Right cardiac atrium (tissue), 5 donors: Measurements from ENCODE around the gene CRABP2. TPM values are rescaled to one million over a fixed set of nuclear protein-coding genes. Genes with fewer than 3 reads are reported as not detected.

Source experiments
- ATAC-seq, 2 donors: fragments of 200-7000 bp; cut with Tn5 transposase; one replicate each; pipeline versions ENCODE4 v1.8.0 to v1.9.1; 2020; ENCODE audit warnings: moderate library complexity in 2 of 2, mild to moderate bottlenecking in 1 of 2
- DNase-seq, 3 donors: peaks; one replicate each; pipeline ENCODE4 v3.0.0-alpha.2; 2020
- H3K27ac ChIP-seq: one replicate; pipeline ENCODE4 v1.5.1; 2013; ENCODE audit warnings: mild to moderate bottlenecking, low read length, control low read depth, moderate library complexity
- H3K27me3 ChIP-seq: one replicate; pipeline ENCODE4 v1.6.1; 2013; ENCODE audit not compliant: control insufficient read depth, insufficient read depth
- H3K4me1 ChIP-seq: one replicate; pipeline ENCODE4 v1.6.1; 2013; ENCODE audit warnings: low read length; ENCODE audit not compliant: control insufficient read depth, insufficient read depth
- H3K4me3 ChIP-seq: one replicate; pipeline ENCODE4 v1.5.1; 2013; ENCODE audit warnings: low read length, control low read depth
- H3K9me3 ChIP-seq: one replicate; pipeline ENCODE4 v1.6.1; 2013; ENCODE audit warnings: low read length; ENCODE audit not compliant: control insufficient read depth
- WGBS: extraction: QIAGEN DNeasy Blood & Tissue Kit; methylation state at CpG from one replicate; pipeline ENCODE4 v1.1.7; 2013; 5-methylcytosine and 5-hydroxymethylcytosine counted together
- intact Hi-C, 4 donors: fragments of 100-400 bp; cut with DNase I; formaldehyde crosslinking; loops; one replicate each; pipeline versions ENCODE4 v1.11.0 to v1.14.0; 2022 to 2023
- polyA plus RNA-seq: library from polyadenylated mRNA; stranded (reverse); fragments of 200-250 nt; gene quantifications from one replicate; pipeline ENCODE4 v1.2.3, GENCODE V29; 2013
- total RNA-seq, 4 donors: library from RNA; stranded (reverse); fragmentation: NEBNext Ultra II Directional; extraction: Animal tissue kit (Norgen Biotek cat#: 25700); gene quantifications; one replicate each; pipeline ENCODE4 v1.2.1, GENCODE V29; 2021
- donor health status: healthy with polysubstance abuse.
- donor health status: DM: no; HTN: yes; CAD: no.
- donor health status: DM: no; HTN: no; CAD: no.
- donor health status: DM: no; HTN: yes; CAD: no; lungs with severe emphysema.
- donor health status: DM: yes; HTN: yes; CAD: no.

The CRABP2 gene
- total and polyA plus RNA-seq, 5 donors = 0.71 to 1.6 (median 0.76) TPM

DNA sequence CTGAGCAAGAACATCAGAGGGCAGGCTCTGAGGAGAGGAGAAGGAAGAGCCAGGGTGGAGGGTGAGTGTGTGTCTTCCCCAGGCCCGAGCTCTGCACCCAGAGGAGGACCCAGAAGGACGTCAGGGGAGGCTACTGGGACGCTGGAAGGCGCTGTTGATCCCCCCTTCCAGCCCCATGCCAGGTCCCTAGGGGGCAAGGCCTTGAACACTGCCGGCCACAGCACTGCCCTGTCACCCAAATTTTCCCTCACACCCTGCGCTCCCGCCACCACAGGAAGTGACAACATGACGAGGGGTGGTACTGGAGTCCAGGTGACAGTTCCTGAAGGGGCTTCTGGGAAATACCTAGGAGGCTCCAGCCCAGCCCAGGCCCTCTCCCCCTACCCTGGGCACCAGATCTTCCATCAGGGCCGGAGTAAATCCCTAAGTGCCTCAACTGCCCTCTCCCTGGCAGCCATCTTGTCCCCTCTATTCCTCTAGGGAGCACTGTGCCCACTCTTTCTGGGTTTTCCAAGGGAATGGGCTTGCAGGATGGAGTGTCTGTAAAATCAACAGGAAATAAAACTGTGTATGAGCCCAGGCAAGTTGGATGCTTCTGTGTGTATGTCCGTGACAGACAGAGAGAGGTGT lies 46.3 kb downstream of the CRABP2 start:
- Histone ChIP-seq H3K27ac (no peak overlapping the region), H3K27me3 (no peaks in the 10 kb centered on the region), H3K9me3 (no peaks in the 10 kb centered on the region), H3K4me3 (no peak overlapping the region), H3K4me1 (peaks cover 36% of the 10 kb centered on the region)
- DNase-seq (peak in 1 of 3 donors; percentile 43), ATAC-seq (no peak)
- WGBS = 71% methylated on average over 10 of the region's 10 CpGs
- intact Hi-C loops = loop anchor here in 3 of 4 donors (1.0 to 10.0 kb wide), 3 partner anchors 19 to 274 kb away; no protein-coding TSS in a partner anchor

DNA sequence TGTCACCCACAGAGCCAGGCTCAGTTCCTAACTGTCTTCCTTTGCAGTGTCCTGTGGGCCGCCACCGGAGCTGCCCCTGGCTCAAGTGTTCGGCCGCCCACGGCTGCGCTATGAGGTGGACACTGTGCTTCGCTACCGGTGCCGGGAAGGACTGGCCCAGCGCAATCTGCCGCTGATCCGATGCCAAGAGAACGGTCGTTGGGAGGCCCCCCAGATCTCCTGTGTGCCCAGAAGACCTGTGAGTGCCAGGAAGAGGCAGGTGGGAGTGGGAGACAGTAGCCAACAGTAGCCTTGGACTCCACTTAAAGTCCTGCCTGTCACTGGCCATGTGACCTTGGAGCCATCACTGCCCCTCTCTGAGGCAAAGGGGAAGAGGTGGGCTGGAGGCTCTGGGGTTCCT lies 46.9 kb downstream of the CRABP2 start:
- intact Hi-C loops = loop anchor here in 2 of 4 donors (5.0 to 10.0 kb wide), 2 partner anchors 36 to 274 kb away; no protein-coding TSS in a partner anchor
- WGBS = 86% methylated on average over 14 of the region's 14 CpGs
- Histone ChIP-seq H3K9me3 (no peaks in the 10 kb centered on the region), H3K4me1 (peaks cover 31% of the 10 kb centered on the region), H3K27ac (no peak overlapping the region), H3K27me3 (no peaks in the 10 kb centered on the region), H3K4me3 (no peak overlapping the region)
- ATAC-seq (no peak), DNase-seq (peak in 2 of 3 donors; percentile 65 to 66)

DNA sequence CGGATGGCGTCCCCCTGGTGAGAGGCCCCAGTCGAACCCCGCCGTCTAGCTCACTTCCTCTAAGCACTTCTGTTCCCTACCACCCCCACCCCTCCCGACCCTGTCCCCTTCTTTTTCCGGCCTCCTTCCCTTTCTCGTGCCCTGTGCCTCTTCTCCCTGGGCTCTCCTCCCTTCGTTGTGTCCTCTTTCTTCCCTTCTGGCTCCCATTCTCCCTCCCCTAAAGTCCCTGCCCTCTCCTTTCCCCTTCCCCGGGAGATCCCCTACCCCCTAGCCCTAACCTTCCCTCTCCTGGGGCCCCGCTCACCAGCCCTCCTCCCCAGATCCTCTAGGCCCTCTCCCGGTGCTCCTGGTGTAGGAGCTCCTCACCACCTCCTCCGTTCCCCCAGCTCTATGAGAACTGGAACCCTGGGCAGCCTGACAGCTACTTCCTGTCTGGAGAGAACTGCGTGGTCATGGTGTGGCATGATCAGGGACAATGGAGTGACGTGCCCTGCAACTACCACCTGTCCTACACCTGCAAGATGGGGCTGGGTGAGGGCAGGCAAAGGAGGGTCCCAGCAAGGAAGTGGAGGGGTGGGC lies 47.6 kb downstream of the CRABP2 start:
- WGBS = 17% methylated on average over 15 of the region's 15 CpGs
- no peak overlapping the region for H3K27ac ChIP-seq

DNA sequence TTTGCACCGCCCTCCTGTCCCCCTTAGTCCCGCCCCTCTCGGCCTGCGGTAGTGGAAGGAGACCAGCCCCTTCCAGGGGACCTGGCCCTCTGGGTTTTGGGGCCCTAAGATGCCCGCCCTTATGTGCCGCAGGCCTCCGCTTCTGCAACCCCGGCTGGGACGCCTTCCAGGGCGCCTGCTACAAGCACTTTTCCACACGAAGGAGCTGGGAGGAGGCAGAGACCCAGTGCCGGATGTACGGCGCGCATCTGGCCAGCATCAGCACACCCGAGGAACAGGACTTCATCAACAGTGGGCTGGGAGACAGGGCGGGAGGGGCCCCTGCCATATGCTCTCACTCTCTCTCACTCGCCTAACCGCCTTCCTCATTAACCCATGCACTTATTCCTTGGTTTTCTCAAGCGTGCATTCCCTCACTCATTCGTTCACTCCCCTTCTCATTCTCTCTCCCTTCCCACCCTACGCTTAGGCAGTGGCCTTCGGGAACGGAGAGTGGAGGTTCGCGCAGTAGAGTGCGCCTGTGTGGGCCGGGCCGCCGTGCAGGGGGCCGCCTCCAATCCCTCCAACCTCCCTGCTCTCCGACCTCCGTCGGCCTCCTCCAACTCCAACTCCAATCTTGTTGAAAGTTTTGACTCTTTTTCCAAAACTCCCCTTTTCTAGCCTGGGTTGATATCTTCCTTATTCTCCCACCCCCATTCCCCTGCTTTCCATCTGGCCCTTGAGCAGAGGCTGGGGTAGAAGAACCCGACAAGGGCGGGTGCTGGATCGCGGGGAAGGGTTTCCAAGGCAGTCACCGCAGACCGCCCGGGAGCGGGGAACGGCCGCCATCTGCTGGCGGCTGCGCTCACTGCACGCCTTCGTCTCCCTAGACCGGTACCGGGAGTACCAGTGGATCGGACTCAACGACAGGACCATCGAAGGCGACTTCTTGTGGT lies 48.3 kb downstream of the CRABP2 start:
- H3K9me3 ChIP-seq = no peaks in the 10 kb centered on the region
- WGBS = 1% methylated on average over 54 of the region's 54 CpGs
- H3K27me3 ChIP-seq = no peaks in the 10 kb centered on the region
- intact Hi-C loops = loop anchor here in 3 of 4 donors (2.0 to 10.0 kb wide), 4 partner anchors 30 to 272 kb away; no protein-coding TSS in a partner anchor
- ATAC-seq (peak; percentile 34 to 42), DNase-seq (peak; percentile 78 to 92 (median 92))
- H3K27ac ChIP-seq = no peak overlapping the region
- H3K4me3 ChIP-seq = peak overlapping the region; percentile 0
- H3K4me1 ChIP-seq = peaks cover 21% of the 10 kb centered on the region

More for the DNA sequence above, 47.6 kb downstream of the CRABP2 start:
- no peaks in the 10 kb centered on the region for H3K9me3 ChIP-seq
- peaks cover 26% of the 10 kb centered on the region for H3K4me1 ChIP-seq
- ATAC-seq (no peak), DNase-seq (peak in 1 of 3 donors; percentile 58)
- no peaks in the 10 kb centered on the region for H3K27me3 ChIP-seq
- no peak overlapping the region for H3K4me3 ChIP-seq
- intact Hi-C loops = loop anchor here in 3 of 4 donors (2.0 to 10.0 kb wide), 4 partner anchors 31 to 273 kb away; no protein-coding TSS in a partner anchor

DNA sequence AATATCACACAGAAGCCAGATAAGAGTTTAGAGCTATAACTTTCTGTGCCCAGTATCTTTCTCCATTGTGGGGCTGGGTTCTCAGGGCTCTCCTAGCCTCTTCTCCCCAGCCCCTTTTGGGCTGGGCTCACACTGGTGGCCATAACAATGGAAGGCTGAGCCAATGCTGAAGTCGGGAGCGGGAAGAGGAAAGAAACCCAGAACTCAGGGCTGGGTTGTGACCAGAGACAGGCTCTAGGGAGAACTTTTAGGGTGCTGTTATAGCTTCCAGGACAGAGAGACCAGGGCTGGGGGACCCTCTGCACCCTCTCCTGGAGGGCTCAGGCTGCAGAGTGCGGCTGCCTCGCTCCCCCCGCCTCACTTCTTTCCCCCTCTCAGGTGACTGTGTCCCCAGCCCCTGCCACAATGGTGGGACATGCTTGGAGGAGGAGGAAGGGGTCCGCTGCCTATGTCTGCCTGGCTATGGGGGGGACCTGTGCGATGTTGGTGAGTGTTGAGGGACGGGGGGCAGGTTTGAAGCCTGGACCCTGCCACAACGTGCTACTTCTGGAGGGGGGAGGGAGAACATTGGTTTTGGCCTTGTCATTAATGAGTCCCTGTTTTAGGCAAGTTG lies 49.4 kb downstream of the CRABP2 start:
- no peak overlapping the region for H3K27ac ChIP-seq
- WGBS = 58% methylated on average over 9 of the region's 9 CpGs
- intact Hi-C loops = loop anchor here in 3 of 4 donors (2.0 to 10.0 kb wide), 4 partner anchors 29 to 271 kb away; no protein-coding TSS in a partner anchor
- DNase-seq = peak in 1 of 3 donors; percentile 32
- no peak overlapping the region for H3K4me3 ChIP-seq
- H3K27me3 ChIP-seq = no peaks in the 10 kb centered on the region
- H3K4me1 ChIP-seq = peaks cover 11% of the 10 kb centered on the region
- ATAC-seq = no peak
- H3K9me3 ChIP-seq = no peaks in the 10 kb centered on the region

DNA sequence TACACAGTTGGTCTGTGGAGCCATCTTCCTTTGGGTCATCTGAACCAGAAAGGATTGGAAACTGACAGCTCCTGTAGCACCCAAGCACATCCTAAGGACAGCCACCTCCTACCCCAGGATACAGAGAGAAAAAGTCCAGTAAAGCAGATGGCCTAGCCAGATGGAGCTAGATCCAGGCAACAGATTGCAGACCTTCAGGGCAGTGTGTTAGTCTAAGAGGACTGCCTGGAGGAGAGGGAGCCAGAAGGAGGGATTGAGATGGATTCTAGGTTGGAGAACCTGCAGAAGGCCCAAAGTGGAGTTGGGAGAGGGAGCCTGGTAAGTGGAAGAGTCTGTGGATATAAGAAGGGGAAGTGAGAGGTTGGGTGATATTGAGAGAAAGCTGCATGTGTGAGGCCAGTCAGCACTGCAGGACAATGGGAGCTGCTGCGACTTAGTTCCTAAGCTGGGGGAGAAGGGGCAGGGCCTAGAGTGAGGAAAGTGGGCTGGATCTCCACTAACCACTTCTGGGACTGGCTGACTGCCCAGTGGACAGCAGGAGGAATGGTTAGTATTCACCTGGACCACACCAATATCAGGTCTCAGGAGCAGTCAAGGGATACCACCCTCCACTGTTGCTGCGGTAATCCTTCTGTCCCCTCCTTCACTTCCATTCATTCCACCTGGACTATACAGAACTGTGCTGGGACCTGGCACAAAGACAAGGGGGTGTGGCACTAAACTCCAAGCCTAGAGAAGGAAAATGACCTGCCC lies 50.1 kb downstream of the CRABP2 start:
- WGBS = 52% methylated on average over 2 of the region's 2 CpGs
- ATAC-seq (no peak), DNase-seq (peak in 1 of 3 donors; percentile 12)
- Histone ChIP-seq H3K9me3 (no peaks in the 10 kb centered on the region), H3K4me3 (no peak overlapping the region), H3K27me3 (no peaks in the 10 kb centered on the region), H3K4me1 (peaks cover 5% of the 10 kb centered on the region), H3K27ac (no peak overlapping the region)
- intact Hi-C loops = loop anchor here in 2 of 4 donors (5.0 to 10.0 kb wide), 2 partner anchors 33 to 271 kb away; no protein-coding TSS in a partner anchor

DNA sequence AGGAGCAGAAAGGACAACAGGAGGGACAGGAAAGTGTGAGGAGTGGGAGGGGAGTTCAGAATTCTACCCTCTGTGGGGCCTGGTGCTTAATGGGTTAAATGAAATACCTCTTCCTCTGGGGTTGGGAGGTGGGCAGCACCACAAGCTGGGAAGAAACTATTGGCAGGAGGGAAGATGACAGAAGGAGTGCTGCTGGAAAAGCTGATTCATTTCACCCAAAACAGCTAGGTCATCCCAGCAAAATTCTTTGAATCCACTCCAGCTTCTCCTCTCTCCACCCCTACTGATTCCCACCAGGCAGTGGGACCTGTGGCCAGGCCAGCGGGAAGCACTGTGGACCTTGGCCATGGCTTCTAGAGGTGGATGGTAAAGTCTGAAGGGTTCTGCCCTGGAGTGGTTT lies 50.7 kb downstream of the CRABP2 start:
- H3K4me3 ChIP-seq = no peak overlapping the region
- H3K9me3 ChIP-seq = no peaks in the 10 kb centered on the region
- H3K4me1 ChIP-seq = peaks cover 2% of the 10 kb centered on the region
- intact Hi-C loops = loop anchor here in 2 of 4 donors (5.0 to 10.0 kb wide), 2 partner anchors 32 to 270 kb away; no protein-coding TSS in a partner anchor
- H3K27me3 ChIP-seq = no peaks in the 10 kb centered on the region
- H3K27ac ChIP-seq = no peak overlapping the region
- ATAC-seq = no peak
- DNase-seq = no peak
- 63% methylated on average over 1 of the region's 1 CpG for WGBS

DNA sequence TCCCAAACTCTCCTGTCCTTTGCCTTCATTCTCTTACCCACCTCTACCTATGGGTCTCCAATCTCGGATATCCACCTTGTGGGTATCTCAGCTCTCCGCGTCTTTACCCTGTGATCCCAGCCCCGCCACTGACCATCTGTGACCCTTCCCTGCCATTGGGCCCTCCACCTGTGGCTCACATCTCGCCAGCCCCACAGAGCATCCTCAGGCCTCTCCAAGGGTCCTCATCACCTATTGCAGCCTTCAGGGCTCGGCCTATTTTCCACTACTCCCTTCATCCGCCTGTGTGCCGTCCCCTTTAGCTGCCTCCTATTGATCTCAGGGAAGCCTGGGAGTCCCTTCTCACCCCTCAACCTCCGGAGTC lies 52.4 kb downstream of the CRABP2 start:
- Histone ChIP-seq H3K27ac (no peak overlapping the region), H3K9me3 (no peaks in the 10 kb centered on the region), H3K4me3 (no peak overlapping the region), H3K4me1 (no peaks in the 10 kb centered on the region), H3K27me3 (no peaks in the 10 kb centered on the region)
- intact Hi-C loops = loop anchor here in 1 of 4 donors (10.0 kb wide), 1 partner anchor 268 kb away; no protein-coding TSS in a partner anchor
- WGBS = 85% methylated on average over 9 of the region's 9 CpGs
- DNase-seq (no peak), ATAC-seq (no peak)

DNA sequence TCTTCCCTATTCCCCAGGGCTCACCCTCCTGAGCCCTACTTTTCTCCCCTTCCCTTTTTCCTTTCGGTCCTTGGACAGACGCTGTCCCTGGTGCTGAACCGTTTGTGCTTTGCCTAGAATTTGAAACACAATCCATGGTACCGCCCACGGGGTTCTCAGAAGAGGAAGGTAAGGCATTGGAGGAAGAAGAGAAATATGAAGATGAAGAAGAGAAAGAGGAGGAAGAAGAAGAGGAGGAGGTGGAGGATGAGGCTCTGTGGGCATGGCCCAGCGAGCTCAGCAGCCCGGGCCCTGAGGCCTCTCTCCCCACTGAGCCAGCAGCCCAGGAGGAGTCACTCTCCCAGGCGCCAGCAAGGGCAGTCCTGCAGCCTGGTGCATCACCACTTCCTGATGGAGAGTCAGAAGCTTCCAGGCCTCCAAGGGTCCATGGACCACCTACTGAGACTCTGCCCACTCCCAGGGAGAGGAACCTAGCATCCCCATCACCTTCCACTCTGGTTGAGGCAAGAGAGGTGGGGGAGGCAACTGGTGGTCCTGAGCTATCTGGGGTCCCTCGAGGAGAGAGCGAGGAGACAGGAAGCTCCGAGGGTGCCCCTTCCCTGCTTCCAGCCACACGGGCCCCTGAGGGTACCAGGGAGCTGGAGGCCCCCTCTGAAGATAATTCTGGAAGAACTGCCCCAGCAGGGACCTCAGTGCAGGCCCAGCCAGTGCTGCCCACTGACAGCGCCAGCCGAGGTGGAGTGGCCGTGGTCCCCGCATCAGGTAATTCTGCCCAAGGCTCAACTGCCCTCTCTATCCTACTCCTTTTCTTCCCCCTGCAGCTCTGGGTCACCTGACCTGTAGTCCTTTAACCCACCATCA lies 53.0 kb downstream of the CRABP2 start:
- 44% methylated on average over 16 of the region's 16 CpGs for WGBS
- H3K9me3 ChIP-seq = no peaks in the 10 kb centered on the region
- ATAC-seq = no peak
- H3K27me3 ChIP-seq = no peaks in the 10 kb centered on the region
- no peak overlapping the region for H3K4me3 ChIP-seq
- intact Hi-C loops = loop anchor here in 1 of 4 donors (10.0 kb wide), 1 partner anchor 268 kb away; no protein-coding TSS in a partner anchor
- DNase-seq = no peak
- no peak overlapping the region for H3K27ac ChIP-seq
- no peaks in the 10 kb centered on the region for H3K4me1 ChIP-seq
